ENCODE results near the gene TNNI3K. TPM values are rescaled to one million over a fixed set of nuclear protein-coding genes. Genes with fewer than 3 reads are reported as not detected.

The TNNI3K gene
- polyA plus RNA-seq, 1 donor from 2014 or later = 3.5 TPM

GRCh38 chr1:74437035-74437434 is 201.8 kb downstream of the TNNI3K start:
- Histone ChIP-seq H3K79me2 (replicated peaks; ENCODE audit: insufficient read depth, low read length) (no peaks in the 10 kb centered on the region), H3K27me3 (ENCODE audit: insufficient read depth, low read depth, low read length) (no peaks in the 10 kb centered on the region), H3K9me2 (ENCODE audit: insufficient read depth, low read length) (no peaks in the 10 kb centered on the region), H3K4me3 (ENCODE audit: low read length) (no peak overlapping the region), H3K4me2 (ENCODE audit: low read length) (no peak overlapping the region), H3K9me3 (ENCODE audit: low read length) (no peaks in the 10 kb centered on the region), H3K9ac (ENCODE audit: low read length) (no peak overlapping the region), H3K27ac (ENCODE audit: low read length) (no peak overlapping the region), H3K36me3 (ENCODE audit: insufficient read depth, low read length) (no peaks in the 10 kb centered on the region), H2AFZ (ENCODE audit: low read depth, low read length) (no peak overlapping the region), H3F3A (ENCODE audit: insufficient read depth, low read length, poor library complexity, severe bottlenecking) (no peaks in the 10 kb centered on the region), H4K20me1 (ENCODE audit: insufficient read depth) (no peaks in the 10 kb centered on the region)
- TF ChIP-seq TAF1 (IDR thresholded peaks at IDR 0.05; ENCODE audit: low read depth) (no peak), REST (IDR thresholded peaks at IDR 0.05; ENCODE audit: borderline replicate concordance) (no peak), EP300 (conservative IDR thresholded peaks at IDR 0.05; ENCODE audit: poor library complexity, severe bottlenecking) (no peak), RAD21 (conservative IDR thresholded peaks at IDR 0.05) (no peak), EZH2 (IDR thresholded peaks at IDR 0.05; ENCODE audit: borderline replicate concordance, insufficient read depth, low read length, poor library complexity, severe bottlenecking) (no peak), SMC3 (conservative IDR thresholded peaks at IDR 0.05; ENCODE audit: poor library complexity) (no peak), MXI1 (conservative IDR thresholded peaks at IDR 0.05; ENCODE audit: poor library complexity, severe bottlenecking) (no peak), POLR2AphosphoS5 (IDR thresholded peaks at IDR 0.05) (no peak), CTCF (IDR thresholded peaks at IDR 0.05; ENCODE audit: poor library complexity, severe bottlenecking) (no peak)

- no peaks in the 10 kb centered on the region for H3K79me2 ChIP-seq (replicated peaks; ENCODE audit: insufficient read depth, low read length)
- TF ChIP-seq CTCF (IDR thresholded peaks at IDR 0.05; ENCODE audit: poor library complexity, severe bottlenecking) = no peak
- TF ChIP-seq RAD21 (conservative IDR thresholded peaks at IDR 0.05) = no peak
- no peak for TF ChIP-seq REST (IDR thresholded peaks at IDR 0.05; ENCODE audit: borderline replicate concordance)
- TF ChIP-seq MXI1 (conservative IDR thresholded peaks at IDR 0.05; ENCODE audit: poor library complexity, severe bottlenecking) = no peak
- no peak for TF ChIP-seq TAF1 (IDR thresholded peaks at IDR 0.05; ENCODE audit: low read depth)
- TF ChIP-seq EP300 (conservative IDR thresholded peaks at IDR 0.05; ENCODE audit: poor library complexity, severe bottlenecking) = no peak
- no peak for TF ChIP-seq EZH2 (IDR thresholded peaks at IDR 0.05; ENCODE audit: borderline replicate concordance, insufficient read depth, low read length, poor library complexity, severe bottlenecking)
These were observed 216.8 kb downstream of the TNNI3K start for GRCh38 chr1:74452035-74452434.

More at GRCh38 chr1:74452035-74452434, 216.8 kb downstream of the TNNI3K start:
- H3K36me3 ChIP-seq (ENCODE audit: insufficient read depth, low read length) = no peaks in the 10 kb centered on the region
- no peaks in the 10 kb centered on the region for H3K27me3 ChIP-seq (ENCODE audit: insufficient read depth, low read depth, low read length)
- no peaks in the 10 kb centered on the region for H4K20me1 ChIP-seq (ENCODE audit: insufficient read depth)
- no peak overlapping the region for H3K4me3 ChIP-seq (ENCODE audit: low read length)
- H3K9me2 ChIP-seq (ENCODE audit: insufficient read depth, low read length) = no peaks in the 10 kb centered on the region
- no peak overlapping the region for H3K9ac ChIP-seq (ENCODE audit: low read length)
- no peak overlapping the region for H3K4me2 ChIP-seq (ENCODE audit: low read length)
- H3K9me3 ChIP-seq (ENCODE audit: low read length) = no peaks in the 10 kb centered on the region
- H3K27ac ChIP-seq (ENCODE audit: low read length) = no peak overlapping the region
- H2AFZ ChIP-seq (ENCODE audit: low read depth, low read length) = no peak overlapping the region
- no peaks in the 10 kb centered on the region for H3F3A ChIP-seq (ENCODE audit: insufficient read depth, low read length, poor library complexity, severe bottlenecking)

All from neural cell (in vitro differentiated cells).